ENCODE results near the gene PECR.
"Not testable (repeated sequence)": the region's sequence is repeated elsewhere in the genome, so short reads cannot be mapped to it uniquely, and the experiment has no call there.

The PECR gene

DNA sequence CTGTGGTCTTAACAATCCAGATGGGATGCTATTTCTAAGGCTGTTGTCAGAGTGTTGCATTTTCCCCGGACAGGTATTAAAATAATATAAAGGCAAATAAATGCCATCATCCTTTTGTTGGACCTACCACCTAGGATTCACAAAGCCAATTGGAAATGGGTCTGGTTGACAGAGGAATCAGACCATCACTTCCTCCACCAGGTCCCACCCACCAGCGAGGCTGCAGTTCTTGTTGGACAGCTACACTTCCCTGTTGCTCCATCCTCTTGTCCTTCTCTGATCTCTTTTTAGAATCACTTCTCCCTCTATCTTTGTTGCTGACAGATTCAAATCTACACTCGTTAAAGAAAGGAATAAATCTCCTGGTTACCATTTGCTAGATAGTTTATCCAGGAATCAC is 1.2 kb upstream of the PECR start:
- no peak for DNase-seq

DNA sequence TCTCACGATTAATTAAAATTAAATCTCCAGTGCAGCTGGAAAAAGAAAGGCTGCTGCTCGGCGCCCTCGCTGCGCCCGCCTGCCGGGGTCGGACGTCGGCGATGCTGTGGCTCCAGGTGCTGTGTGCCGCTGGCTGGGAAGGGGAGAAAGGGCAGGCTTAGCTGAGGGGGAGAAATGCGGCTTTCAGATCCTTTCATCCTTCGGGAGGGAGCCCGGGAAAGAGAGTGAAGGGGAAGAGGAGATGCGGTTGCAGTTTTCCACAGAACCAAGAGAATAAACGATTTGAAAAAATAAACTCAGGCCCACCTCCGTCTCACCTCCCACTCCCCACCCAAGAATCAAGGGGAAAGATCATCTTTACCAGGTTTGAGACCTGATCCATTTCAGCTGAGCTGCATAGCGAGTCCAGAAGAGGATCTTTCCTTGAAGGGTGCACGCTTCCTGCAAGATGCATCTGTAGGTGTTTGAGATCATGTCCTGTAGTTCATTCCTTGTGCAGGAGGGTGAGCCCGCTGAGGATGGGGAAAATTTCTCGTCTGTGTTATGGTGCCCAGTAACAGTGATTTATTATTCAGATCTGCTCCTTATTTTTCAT is 605 bp upstream of the PECR start:
- H4K20me1 ChIP-seq (ENCODE audit: insufficient read depth, low read length), result no peaks in the 10 kb centered on the region
- no peaks in the 10 kb centered on the region for H3K9me3 ChIP-seq (replicated peaks; ENCODE audit: insufficient read depth, low read length)
- TF ChIP-seq, protein P1, sequence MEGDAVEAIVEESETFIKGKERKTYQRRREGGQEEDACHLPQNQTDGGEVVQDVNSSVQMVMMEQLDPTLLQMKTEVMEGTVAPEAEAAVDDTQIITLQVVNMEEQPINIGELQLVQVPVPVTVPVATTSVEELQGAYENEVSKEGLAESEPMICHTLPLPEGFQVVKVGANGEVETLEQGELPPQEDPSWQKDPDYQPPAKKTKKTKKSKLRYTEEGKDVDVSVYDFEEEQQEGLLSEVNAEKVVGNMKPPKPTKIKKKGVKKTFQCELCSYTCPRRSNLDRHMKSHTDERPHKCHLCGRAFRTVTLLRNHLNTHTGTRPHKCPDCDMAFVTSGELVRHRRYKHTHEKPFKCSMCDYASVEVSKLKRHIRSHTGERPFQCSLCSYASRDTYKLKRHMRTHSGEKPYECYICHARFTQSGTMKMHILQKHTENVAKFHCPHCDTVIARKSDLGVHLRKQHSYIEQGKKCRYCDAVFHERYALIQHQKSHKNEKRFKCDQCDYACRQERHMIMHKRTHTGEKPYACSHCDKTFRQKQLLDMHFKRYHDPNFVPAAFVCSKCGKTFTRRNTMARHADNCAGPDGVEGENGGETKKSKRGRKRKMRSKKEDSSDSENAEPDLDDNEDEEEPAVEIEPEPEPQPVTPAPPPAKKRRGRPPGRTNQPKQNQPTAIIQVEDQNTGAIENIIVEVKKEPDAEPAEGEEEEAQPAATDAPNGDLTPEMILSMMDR (IDR thresholded peaks at IDR 0.05; ENCODE audit: low read length), result no peak
- TF ChIP-seq EZH2 (optimal IDR thresholded peaks at IDR 0.05; ENCODE audit: low read depth, low read length) (no peak), EZH2phosphoT487 (IDR thresholded peaks at IDR 0.05; ENCODE audit: low read length) (no peak)
- H3K9me2 ChIP-seq (replicated peaks; ENCODE audit: insufficient read depth, low read length), result no peaks in the 10 kb centered on the region
- peak overlapping the region; percentile 96 for H2AFZ ChIP-seq (ENCODE audit: low read length)
- H3K36me3 ChIP-seq (replicated peaks; ENCODE audit: insufficient read depth, low read length), result no peaks in the 10 kb centered on the region
- H3K27ac ChIP-seq (ENCODE audit: low read length), result peak overlapping the region; percentile 45; the same call in 1 of the 2 replicates
- peak overlapping the region; percentile 73 for H3K4me2 ChIP-seq (ENCODE audit: low read depth, low read length)
- peak overlapping the region; percentile 74; the same call in 1 of the 2 replicates for H3K9ac ChIP-seq (ENCODE audit: low read length)
- H3K4me1 ChIP-seq (ENCODE audit: low read length), result peaks cover 12% of the 10 kb centered on the region
- peaks cover 11% of the 10 kb centered on the region for H3F3A ChIP-seq (ENCODE audit: insufficient read depth, low read length)
- no peak for DNase-seq
- H3K4me3 ChIP-seq (ENCODE audit: low read length), result peak overlapping the region; percentile 74
- H3K27me3 ChIP-seq (replicated peaks; ENCODE audit: insufficient read depth, low read length), result no peaks in the 10 kb centered on the region
- peaks cover 20% of the 10 kb centered on the region for H3K79me2 ChIP-seq (ENCODE audit: low read length)

More for the DNA sequence above, 1.2 kb upstream of the PECR start:
- no peak overlapping the region for H3K9ac ChIP-seq (ENCODE audit: low read length)
- H3K4me1 ChIP-seq (ENCODE audit: low read length), result peaks cover 12% of the 10 kb centered on the region
- peaks cover 11% of the 10 kb centered on the region for H3F3A ChIP-seq (ENCODE audit: insufficient read depth, low read length)
- H3K79me2 ChIP-seq (ENCODE audit: low read length), result peaks cover 20% of the 10 kb centered on the region
- no peaks in the 10 kb centered on the region for H3K9me2 ChIP-seq (replicated peaks; ENCODE audit: insufficient read depth, low read length)
- H2AFZ ChIP-seq (ENCODE audit: low read length), result no peak overlapping the region
- H3K9me3 ChIP-seq (replicated peaks; ENCODE audit: insufficient read depth, low read length), result no peaks in the 10 kb centered on the region
- TF ChIP-seq EZH2phosphoT487 (IDR thresholded peaks at IDR 0.05; ENCODE audit: low read length) (no peak), EZH2 (optimal IDR thresholded peaks at IDR 0.05; ENCODE audit: low read depth, low read length) (no peak)
- TF ChIP-seq, protein P1 (IDR thresholded peaks at IDR 0.05; ENCODE audit: low read length), result no peak
- H3K27me3 ChIP-seq (replicated peaks; ENCODE audit: insufficient read depth, low read length), result no peaks in the 10 kb centered on the region
- no peak overlapping the region for H3K27ac ChIP-seq (ENCODE audit: low read length)
- no peak overlapping the region for H3K4me2 ChIP-seq (ENCODE audit: low read depth, low read length)
- H3K4me3 ChIP-seq (ENCODE audit: low read length), result no peak overlapping the region
- no peaks in the 10 kb centered on the region for H4K20me1 ChIP-seq (ENCODE audit: insufficient read depth, low read length)
- no peaks in the 10 kb centered on the region for H3K36me3 ChIP-seq (replicated peaks; ENCODE audit: insufficient read depth, low read length)

DNA sequence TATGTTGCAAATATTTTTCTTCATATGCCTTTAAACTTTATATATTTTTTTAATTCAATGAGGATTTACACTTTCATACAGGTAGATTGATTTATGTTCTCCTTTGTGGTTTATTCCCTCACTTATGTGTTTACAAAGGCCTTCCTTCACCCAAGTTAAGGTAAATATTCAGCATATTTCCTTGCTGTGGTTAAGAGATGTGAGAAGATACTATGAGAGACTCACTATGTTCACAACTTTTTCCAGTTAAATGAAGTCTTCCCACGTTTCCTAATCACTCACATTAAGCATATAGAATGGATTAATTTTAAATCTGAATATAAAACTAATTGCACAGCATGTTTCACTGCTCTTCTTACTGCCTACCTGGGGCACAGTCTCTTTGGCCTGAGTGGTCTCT is 597 bp downstream of the PECR start:
- H3K9me3 ChIP-seq (replicated peaks; ENCODE audit: insufficient read depth, low read length), result no peaks in the 10 kb centered on the region
- H3K4me3 ChIP-seq (ENCODE audit: low read length), result peak overlapping the region; percentile 74
- peaks cover 12% of the 10 kb centered on the region for H3K4me1 ChIP-seq (ENCODE audit: low read length)
- peaks cover 11% of the 10 kb centered on the region for H3F3A ChIP-seq (ENCODE audit: insufficient read depth, low read length)
- H3K9me2 ChIP-seq (replicated peaks; ENCODE audit: insufficient read depth, low read length), result no peaks in the 10 kb centered on the region
- no peaks in the 10 kb centered on the region for H4K20me1 ChIP-seq (ENCODE audit: insufficient read depth, low read length)
- no peaks in the 10 kb centered on the region for H3K36me3 ChIP-seq (replicated peaks; ENCODE audit: insufficient read depth, low read length)
- no peak for DNase-seq
- TF ChIP-seq, protein P1 (IDR thresholded peaks at IDR 0.05; ENCODE audit: low read length), result no peak
- TF ChIP-seq EZH2 (optimal IDR thresholded peaks at IDR 0.05; ENCODE audit: low read depth, low read length), result no peak
- no peak for TF ChIP-seq EZH2phosphoT487 (IDR thresholded peaks at IDR 0.05; ENCODE audit: low read length)
- H3K4me2 ChIP-seq (ENCODE audit: low read depth, low read length), result peak overlapping the region; percentile 73
- peak overlapping the region; percentile 45; the same call in 1 of the 2 replicates for H3K27ac ChIP-seq (ENCODE audit: low read length)
- peaks cover 21% of the 10 kb centered on the region for H3K79me2 ChIP-seq (ENCODE audit: low read length)
- peak overlapping the region; percentile 74 for H3K9ac ChIP-seq (ENCODE audit: low read length)
- peak overlapping the region; percentile 96 for H2AFZ ChIP-seq (ENCODE audit: low read length)
- H3K27me3 ChIP-seq (replicated peaks; ENCODE audit: insufficient read depth, low read length), result no peaks in the 10 kb centered on the region

DNA sequence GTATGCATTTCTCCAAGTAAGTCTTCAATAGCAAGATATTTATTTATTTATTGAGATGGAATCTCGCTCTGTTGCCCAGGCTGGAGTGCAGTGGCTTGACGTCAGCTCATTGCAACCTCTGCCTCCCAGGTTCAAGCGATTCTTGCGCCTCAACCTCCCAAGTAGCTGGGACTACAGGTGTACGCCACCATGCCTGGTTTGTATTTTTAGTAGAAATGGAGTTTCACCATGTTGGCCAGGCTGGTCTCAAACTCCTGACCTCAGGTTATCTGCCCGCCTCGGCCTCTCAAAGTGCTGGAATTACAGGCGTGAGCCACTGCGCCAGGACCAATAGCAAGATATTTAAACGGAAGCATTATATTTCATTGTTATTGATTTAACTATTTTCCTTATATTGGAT is 1.6 kb downstream of the PECR start:
- Histone ChIP-seq H3K79me2 (ENCODE audit: low read length) (peaks cover 24% of the 10 kb centered on the region), H3K4me2 (ENCODE audit: low read depth, low read length) (peak overlapping the region; percentile 73; the same call in 1 of the 2 replicates), H3F3A (ENCODE audit: insufficient read depth, low read length) (peaks cover 11% of the 10 kb centered on the region), H3K4me1 (ENCODE audit: low read length) (peaks cover 12% of the 10 kb centered on the region)
- H3K9me3 ChIP-seq (replicated peaks; ENCODE audit: insufficient read depth, low read length); H3K9me2 ChIP-seq (replicated peaks; ENCODE audit: insufficient read depth, low read length); H3K27ac ChIP-seq (ENCODE audit: low read length); H3K4me3 ChIP-seq (ENCODE audit: low read length); H3K27me3 ChIP-seq (replicated peaks; ENCODE audit: insufficient read depth, low read length); H3K36me3 ChIP-seq (replicated peaks; ENCODE audit: insufficient read depth, low read length); DNase-seq; H3K9ac ChIP-seq (ENCODE audit: low read length); H2AFZ ChIP-seq (ENCODE audit: low read length); H4K20me1 ChIP-seq (ENCODE audit: insufficient read depth, low read length): not testable (repeated sequence)

All from MM.1S (cell line).